ENCODE results near the gene GATA2. TPM values are rescaled to one million over a fixed set of nuclear protein-coding genes. Genes with fewer than 3 reads are reported as not detected.

GATA2 gene
- total and polyA plus RNA-seq, 2 experiments from 2014 or later = 0.52 to 0.83 TPM

DNA sequence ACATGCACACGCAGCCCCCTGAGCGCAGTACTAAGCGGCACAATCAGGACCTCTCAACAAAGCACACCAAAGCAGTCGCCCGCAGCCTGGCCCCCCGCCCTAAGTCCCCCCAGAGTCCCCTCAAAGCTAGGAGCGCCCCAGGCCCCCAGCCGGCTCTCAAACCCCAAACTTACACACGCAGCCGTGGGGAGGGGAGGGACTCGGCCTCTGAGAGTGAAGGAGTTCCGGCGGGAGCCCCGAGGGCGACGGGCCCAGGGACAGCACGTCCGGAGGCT, 5.5 kb downstream of the GATA2 start (continued):
- TF ChIP-seq, protein P1, sequence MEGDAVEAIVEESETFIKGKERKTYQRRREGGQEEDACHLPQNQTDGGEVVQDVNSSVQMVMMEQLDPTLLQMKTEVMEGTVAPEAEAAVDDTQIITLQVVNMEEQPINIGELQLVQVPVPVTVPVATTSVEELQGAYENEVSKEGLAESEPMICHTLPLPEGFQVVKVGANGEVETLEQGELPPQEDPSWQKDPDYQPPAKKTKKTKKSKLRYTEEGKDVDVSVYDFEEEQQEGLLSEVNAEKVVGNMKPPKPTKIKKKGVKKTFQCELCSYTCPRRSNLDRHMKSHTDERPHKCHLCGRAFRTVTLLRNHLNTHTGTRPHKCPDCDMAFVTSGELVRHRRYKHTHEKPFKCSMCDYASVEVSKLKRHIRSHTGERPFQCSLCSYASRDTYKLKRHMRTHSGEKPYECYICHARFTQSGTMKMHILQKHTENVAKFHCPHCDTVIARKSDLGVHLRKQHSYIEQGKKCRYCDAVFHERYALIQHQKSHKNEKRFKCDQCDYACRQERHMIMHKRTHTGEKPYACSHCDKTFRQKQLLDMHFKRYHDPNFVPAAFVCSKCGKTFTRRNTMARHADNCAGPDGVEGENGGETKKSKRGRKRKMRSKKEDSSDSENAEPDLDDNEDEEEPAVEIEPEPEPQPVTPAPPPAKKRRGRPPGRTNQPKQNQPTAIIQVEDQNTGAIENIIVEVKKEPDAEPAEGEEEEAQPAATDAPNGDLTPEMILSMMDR (conservative IDR thresholded peaks at IDR 0.05; ENCODE audit: low read depth in 2 of 2) = no peak
- TF ChIP-seq ZNF114 (CRISPR knock-in tag; IDR thresholded peaks at IDR 0.05) (no peak), EZH2phosphoT487 (IDR thresholded peaks at IDR 0.05; ENCODE audit: unreplicated experiment) (peak; percentile 56), NANOG (IDR thresholded peaks at IDR 0.05; ENCODE audit: borderline replicate concordance) (no peak), POLR2AphosphoS5 (IDR thresholded peaks at IDR 0.05; ENCODE audit: low read depth) (no peak), ZNF331 (CRISPR knock-in tag; IDR thresholded peaks at IDR 0.05; ENCODE audit: low read depth) (no peak)
- TF ChIP-seq, protein P2, sequence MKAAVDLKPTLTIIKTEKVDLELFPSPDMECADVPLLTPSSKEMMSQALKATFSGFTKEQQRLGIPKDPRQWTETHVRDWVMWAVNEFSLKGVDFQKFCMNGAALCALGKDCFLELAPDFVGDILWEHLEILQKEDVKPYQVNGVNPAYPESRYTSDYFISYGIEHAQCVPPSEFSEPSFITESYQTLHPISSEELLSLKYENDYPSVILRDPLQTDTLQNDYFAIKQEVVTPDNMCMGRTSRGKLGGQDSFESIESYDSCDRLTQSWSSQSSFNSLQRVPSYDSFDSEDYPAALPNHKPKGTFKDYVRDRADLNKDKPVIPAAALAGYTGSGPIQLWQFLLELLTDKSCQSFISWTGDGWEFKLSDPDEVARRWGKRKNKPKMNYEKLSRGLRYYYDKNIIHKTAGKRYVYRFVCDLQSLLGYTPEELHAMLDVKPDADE (IDR thresholded peaks at IDR 0.05) = no peak
- TF ChIP-seq, protein P3, sequence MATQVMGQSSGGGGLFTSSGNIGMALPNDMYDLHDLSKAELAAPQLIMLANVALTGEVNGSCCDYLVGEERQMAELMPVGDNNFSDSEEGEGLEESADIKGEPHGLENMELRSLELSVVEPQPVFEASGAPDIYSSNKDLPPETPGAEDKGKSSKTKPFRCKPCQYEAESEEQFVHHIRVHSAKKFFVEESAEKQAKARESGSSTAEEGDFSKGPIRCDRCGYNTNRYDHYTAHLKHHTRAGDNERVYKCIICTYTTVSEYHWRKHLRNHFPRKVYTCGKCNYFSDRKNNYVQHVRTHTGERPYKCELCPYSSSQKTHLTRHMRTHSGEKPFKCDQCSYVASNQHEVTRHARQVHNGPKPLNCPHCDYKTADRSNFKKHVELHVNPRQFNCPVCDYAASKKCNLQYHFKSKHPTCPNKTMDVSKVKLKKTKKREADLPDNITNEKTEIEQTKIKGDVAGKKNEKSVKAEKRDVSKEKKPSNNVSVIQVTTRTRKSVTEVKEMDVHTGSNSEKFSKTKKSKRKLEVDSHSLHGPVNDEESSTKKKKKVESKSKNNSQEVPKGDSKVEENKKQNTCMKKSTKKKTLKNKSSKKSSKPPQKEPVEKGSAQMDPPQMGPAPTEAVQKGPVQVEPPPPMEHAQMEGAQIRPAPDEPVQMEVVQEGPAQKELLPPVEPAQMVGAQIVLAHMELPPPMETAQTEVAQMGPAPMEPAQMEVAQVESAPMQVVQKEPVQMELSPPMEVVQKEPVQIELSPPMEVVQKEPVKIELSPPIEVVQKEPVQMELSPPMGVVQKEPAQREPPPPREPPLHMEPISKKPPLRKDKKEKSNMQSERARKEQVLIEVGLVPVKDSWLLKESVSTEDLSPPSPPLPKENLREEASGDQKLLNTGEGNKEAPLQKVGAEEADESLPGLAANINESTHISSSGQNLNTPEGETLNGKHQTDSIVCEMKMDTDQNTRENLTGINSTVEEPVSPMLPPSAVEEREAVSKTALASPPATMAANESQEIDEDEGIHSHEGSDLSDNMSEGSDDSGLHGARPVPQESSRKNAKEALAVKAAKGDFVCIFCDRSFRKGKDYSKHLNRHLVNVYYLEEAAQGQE (IDR thresholded peaks at IDR 0.05; ENCODE audit: unreplicated experiment) = no peak

DNA sequence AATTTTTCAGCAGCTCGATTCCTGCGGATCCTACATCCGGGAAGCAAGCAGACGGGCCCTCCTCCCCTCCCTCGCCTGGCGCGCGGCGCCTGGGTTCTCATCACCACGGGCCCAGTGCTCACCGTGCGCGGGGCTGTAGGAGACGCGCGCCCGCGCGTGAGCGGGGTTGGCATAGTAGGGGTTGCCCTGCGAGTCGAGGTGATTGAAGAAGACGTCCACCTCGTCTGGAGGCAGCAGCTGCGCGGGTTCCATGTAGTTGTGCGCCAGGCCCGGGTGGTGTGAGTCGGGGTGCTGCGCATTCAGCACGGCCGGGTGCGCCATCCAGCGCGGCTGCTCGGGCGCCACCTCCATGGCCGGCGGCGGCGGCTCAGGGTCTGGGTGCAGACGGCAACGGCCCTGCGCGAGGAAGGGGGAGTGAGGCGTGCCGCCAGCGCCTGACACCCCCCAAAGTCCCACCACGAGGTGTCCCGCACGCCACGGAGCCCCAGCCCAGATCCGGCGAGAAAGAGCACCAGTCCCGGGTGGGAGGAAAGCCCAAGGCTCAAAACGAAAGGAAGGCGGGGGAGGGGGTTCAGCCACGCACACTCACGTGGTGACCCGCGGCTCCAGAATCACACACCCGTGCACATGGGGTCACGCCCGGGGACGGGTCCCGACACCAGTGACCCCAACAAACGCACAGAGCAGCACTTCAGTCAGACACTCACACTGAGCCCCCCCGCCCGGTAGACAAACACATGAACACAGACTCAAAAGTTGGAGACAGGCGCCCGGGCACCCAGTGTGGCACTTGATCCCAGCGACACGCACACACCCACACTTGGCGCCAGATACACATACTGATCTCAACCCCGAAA, 6.1 kb downstream of the GATA2 start:
- H3K4me1 ChIP-seq (ENCODE audit: insufficient read depth) = peaks cover 65% of the 10 kb centered on the region
- Mint-ChIP-seq H3K9me3 (no peaks in the 10 kb centered on the region; the same call in 2 of the 3 replicates), H3K4me3 (peak overlapping the region; percentile 73), H3K36me3 (ENCODE audit: low read depth) (no peaks in the 10 kb centered on the region; the same call in 2 of the 3 replicates), H3K27me3 (ENCODE audit: insufficient read depth, low read depth, poor library complexity) (peaks cover 98% of the 10 kb centered on the region), H3K4me1 (peaks cover 61% of the 10 kb centered on the region), H3K27ac (no peak overlapping the region)
- ATAC-seq (peak; percentile 7), DNase-seq (ENCODE audit: low spot score) (peak; percentile 64)
- H3K27ac ChIP-seq (ENCODE audit: low read depth) = no peak overlapping the region
- H2AFZ ChIP-seq = peak overlapping the region; percentile 78
- peaks cover 100% of the 10 kb centered on the region for H3K27me3 ChIP-seq (ENCODE audit: insufficient read depth)
- TF ChIP-seq EZH2phosphoT487 (IDR thresholded peaks at IDR 0.05; ENCODE audit: unreplicated experiment) (peak; percentile 97), ZNF331 (CRISPR knock-in tag; IDR thresholded peaks at IDR 0.05; ENCODE audit: low read depth) (no peak), EZH2 (IDR thresholded peaks at IDR 0.05; ENCODE audit: low read depth, unreplicated experiment) (peak; percentile 86)
- TF ChIP-seq, protein P2 (IDR thresholded peaks at IDR 0.05) = no peak
- peaks cover 8% of the 10 kb centered on the region for H4K20me1 ChIP-seq (replicated peaks; ENCODE audit: insufficient read depth)
- H3K4me3 ChIP-seq = peak overlapping the region; percentile 72
- H3K9me2 ChIP-seq (ENCODE audit: insufficient read depth) = no peaks in the 10 kb centered on the region
- peaks cover 32% of the 10 kb centered on the region for H3F3A ChIP-seq (replicated peaks; ENCODE audit: low read depth)
- H3K79me2 ChIP-seq (replicated peaks; ENCODE audit: insufficient read depth) = no peaks in the 10 kb centered on the region
- H3K36me3 ChIP-seq (ENCODE audit: insufficient read depth) = no peaks in the 10 kb centered on the region
- H3K4me2 ChIP-seq = peak overlapping the region; percentile 90

Measured in GM23338 (cell line).